ENCODE measurements around the gene TERT. TPM values are rescaled to one million over a fixed set of nuclear protein-coding genes. Genes with fewer than 3 reads are reported as not detected.

The TERT gene
- total and polyA plus RNA-seq, 10 of the 15 experiments (the other 5 are each of a cell fraction or from before 2014, with no cell fraction given) = 0.08 to 21.5 (median 5.0) TPM

DNA sequence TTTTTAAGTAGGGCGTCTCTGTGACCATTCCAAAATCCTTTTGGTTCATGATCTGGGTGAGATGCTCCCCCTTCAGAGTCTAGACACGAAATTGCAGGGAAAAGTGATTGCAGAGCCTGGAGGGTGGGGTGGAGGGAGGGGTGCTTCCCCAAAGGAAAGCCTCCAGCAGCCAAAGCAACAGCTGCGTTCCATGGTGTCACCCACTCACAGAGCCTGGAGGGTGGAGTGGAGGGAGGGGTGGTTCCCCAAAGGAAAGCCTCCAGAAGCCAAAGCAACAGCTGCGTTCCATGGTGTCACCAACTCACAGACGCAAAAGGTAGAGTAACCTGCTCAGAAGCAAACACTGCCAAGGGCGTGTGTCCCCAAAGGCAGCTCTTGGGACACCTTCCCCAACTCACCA is 47.1 kb downstream of the TERT start:
- Histone ChIP-seq H3K4me1 (ENCODE audit: control insufficient read depth, insufficient read depth, low read length) (no peaks in the 10 kb centered on the region), H3K27ac (ENCODE audit: control insufficient read depth, insufficient read depth) (no peak overlapping the region), H3K79me2 (ENCODE audit: control insufficient read depth, insufficient read depth, low read length) (no peaks in the 10 kb centered on the region), H4K20me1 (ENCODE audit: control insufficient read depth, insufficient read depth) (no peaks in the 10 kb centered on the region), H3K4me2 (ENCODE audit: control insufficient read depth, insufficient read depth) (no peak overlapping the region), H3K4me3 (no peak overlapping the region), H3K9me3 (replicated peaks; ENCODE audit: control insufficient read depth, insufficient read depth, low read length) (no peaks in the 10 kb centered on the region), H3K9ac (ENCODE audit: control insufficient read depth, insufficient read depth, low read length) (no peak overlapping the region), H2AFZ (ENCODE audit: control insufficient read depth, low read depth, low read length) (no peak overlapping the region), H3K36me3 (ENCODE audit: control insufficient read depth in 2 of 2, insufficient read depth in 2 of 2, low read length in 1 of 2) (no peaks in the 10 kb centered on the region), H3K27me3 (replicated peaks in 1 of 2; ENCODE audit: control insufficient read depth in 2 of 2, insufficient read depth in 2 of 2, low read length in 1 of 2) (no peaks in the 10 kb centered on the region; a peak in 1 of 4 replicates)
- intact Hi-C loops (cut with micrococcal nuclease; ENCODE audit: unreplicated experiment) (no loop called here), in situ Hi-C loops (cut with MboI) (no loop called here)
- DNase-seq (ENCODE audit: low read depth, low spot score) (no peak), ATAC-seq (no peak), FAIRE-seq (no peak)
- ChIA-PET CTCF (interaction anchor here (0.6 kb wide), 1 partner anchor 336 kb away, joined by 3 read pairs; no protein-coding TSS in a partner anchor), RAD21 (ENCODE audit: unreplicated experiment) (no interaction called here), POLR2A (no interaction called here), SMC1A (ENCODE audit: uncharacterized antibody, unreplicated experiment) (no interaction called here)
- WGBS (ENCODE audit: insufficient coverage, insufficient replicate concordance, low lambda C conversion rate, missing lambda C conversion rate) = 39% methylated on average over 6 of the region's 6 CpGs
- no TSS peak for BruUV-seq (replicated peaks)
- TF ChIP-seq RFX5 (IDR thresholded peaks at IDR 0.05; ENCODE audit: low read depth, low read length) (no peak), SMC3 (IDR thresholded peaks at IDR 0.05; ENCODE audit: borderline replicate concordance, low read length) (no peak), SIX5 (IDR thresholded peaks at IDR 0.05; ENCODE audit: low read depth, low read length, severe bottlenecking) (no peak), PAX5 (IDR thresholded peaks at IDR 0.05; ENCODE audit: borderline replicate concordance, low read depth, low read length) (no peak), PBX3 (IDR thresholded peaks at IDR 0.05; ENCODE audit: insufficient replicate concordance, low read depth, low read length) (no peak), MTA2 (IDR thresholded peaks at IDR 0.05; ENCODE audit: low read depth) (no peak), NFYA (IDR thresholded peaks at IDR 0.05; ENCODE audit: borderline replicate concordance, low read depth, low read length) (no peak), CHD4 (IDR thresholded peaks at IDR 0.05) (no peak), EP300 (IDR thresholded peaks at IDR 0.05; ENCODE audit: borderline replicate concordance in 1 of 2, control insufficient read depth in 1 of 2, low read depth in 2 of 2, low read length in 2 of 2) (no peak), ZNF207 (IDR thresholded peaks at IDR 0.05; ENCODE audit: borderline replicate concordance) (no peak), JUNB (IDR thresholded peaks at IDR 0.05) (no peak), CEBPZ (IDR thresholded peaks at IDR 0.05; ENCODE audit: low read depth, low read length) (no peak), NRF1 (conservative IDR thresholded peaks at IDR 0.05; ENCODE audit: low read depth, low read length) (no peak), CEBPB (IDR thresholded peaks at IDR 0.05; ENCODE audit: borderline replicate concordance in 1 of 2, low read depth in 2 of 2, low read length in 2 of 2) (no peak), BRCA1 (IDR thresholded peaks at IDR 0.05; ENCODE audit: low read depth, low read length) (no peak), KLF5 (IDR thresholded peaks at IDR 0.05; ENCODE audit: partially characterized antibody) (no peak), E4F1 (IDR thresholded peaks at IDR 0.05; ENCODE audit: borderline replicate concordance, partially characterized antibody) (no peak)
